Fibroblast of mammary gland (primary cell): Measurements from ENCODE around the gene KIF6.
"Not testable (repeated sequence)": the region's sequence is repeated elsewhere in the genome, so short reads cannot be mapped to it uniquely, and the experiment has no call there.

Experiments
- DNase-seq: peaks from one replicate; pipeline ENCODE4 v3.0.0-alpha.2; 2010; ENCODE audit warnings: low read depth
- H3K4me3 ChIP-seq: 2 replicates; pipeline ENCODE4 v1.5.1; 2011; ENCODE audit warnings: low read depth, mild to moderate bottlenecking, low read length, moderate library complexity; ENCODE audit not compliant: control insufficient read depth
- TF ChIP-seq, protein P1 (sequence below): conservative IDR thresholded peaks from 2 replicates; pipeline ENCODE4 v1.5.1; 2011; ENCODE audit warnings: low read depth, low read length, inconsistent platforms; ENCODE audit not compliant: control insufficient read depth, insufficient read depth

Gene KIF6

DNA sequence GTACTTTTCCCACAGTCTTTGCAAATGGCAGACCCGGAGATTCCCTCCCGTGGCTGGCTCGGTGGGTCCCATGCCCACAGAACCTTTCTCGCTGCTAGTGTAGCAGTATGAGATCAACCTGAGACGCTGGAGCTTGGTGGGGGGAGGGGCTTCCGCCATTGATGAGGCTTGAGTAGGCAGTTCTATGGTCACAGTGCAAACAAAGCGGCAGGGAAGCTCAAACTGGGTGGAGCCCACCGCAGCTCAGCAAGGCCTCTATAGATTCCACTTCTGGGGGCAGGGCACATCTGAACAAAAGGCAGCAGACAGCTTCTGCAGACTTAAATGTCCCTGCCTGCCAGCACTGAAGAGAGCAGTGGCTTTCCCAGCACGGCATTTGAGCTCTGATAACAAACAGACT lies 216.7 kb downstream of the KIF6 start:
- no peak overlapping the region for H3K4me3 ChIP-seq
- no peak for DNase-seq
- TF ChIP-seq, protein P1, sequence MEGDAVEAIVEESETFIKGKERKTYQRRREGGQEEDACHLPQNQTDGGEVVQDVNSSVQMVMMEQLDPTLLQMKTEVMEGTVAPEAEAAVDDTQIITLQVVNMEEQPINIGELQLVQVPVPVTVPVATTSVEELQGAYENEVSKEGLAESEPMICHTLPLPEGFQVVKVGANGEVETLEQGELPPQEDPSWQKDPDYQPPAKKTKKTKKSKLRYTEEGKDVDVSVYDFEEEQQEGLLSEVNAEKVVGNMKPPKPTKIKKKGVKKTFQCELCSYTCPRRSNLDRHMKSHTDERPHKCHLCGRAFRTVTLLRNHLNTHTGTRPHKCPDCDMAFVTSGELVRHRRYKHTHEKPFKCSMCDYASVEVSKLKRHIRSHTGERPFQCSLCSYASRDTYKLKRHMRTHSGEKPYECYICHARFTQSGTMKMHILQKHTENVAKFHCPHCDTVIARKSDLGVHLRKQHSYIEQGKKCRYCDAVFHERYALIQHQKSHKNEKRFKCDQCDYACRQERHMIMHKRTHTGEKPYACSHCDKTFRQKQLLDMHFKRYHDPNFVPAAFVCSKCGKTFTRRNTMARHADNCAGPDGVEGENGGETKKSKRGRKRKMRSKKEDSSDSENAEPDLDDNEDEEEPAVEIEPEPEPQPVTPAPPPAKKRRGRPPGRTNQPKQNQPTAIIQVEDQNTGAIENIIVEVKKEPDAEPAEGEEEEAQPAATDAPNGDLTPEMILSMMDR, result no peak

DNA sequence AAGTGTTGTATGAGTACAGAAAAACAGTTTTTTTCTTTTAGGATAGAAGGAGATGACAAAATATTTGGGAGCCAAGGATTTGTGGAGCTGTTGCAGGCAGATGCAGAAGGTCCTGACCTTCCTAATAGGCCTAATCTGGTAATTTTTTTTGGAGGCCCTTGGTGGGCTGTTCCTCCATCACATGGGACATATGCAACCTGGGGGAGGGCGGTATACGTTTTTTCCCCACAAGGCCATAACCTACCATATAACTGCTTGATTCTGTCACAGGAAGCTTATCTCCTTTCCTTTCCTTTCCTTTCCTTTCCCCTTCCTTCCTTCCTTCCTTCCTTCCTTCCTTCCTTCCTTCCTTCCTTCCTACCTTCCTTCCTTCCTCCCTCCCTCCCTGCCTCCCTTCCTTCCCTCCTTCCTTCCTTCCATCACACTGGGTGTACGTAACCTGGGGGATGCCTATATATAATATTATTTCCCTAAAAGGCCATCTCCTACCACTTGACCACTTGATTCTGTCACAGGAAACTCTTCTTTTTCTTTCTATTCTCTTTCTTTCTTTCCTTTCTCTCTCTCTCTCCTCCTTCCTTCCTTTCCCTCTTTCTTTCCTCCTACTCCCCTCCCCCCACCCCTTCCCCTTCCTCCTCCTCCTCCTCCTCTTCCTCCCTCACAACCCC lies 217.7 kb downstream of the KIF6 start:
- TF ChIP-seq, protein P1, result no peak
- no peak for DNase-seq
- no peak overlapping the region for H3K4me3 ChIP-seq

DNA sequence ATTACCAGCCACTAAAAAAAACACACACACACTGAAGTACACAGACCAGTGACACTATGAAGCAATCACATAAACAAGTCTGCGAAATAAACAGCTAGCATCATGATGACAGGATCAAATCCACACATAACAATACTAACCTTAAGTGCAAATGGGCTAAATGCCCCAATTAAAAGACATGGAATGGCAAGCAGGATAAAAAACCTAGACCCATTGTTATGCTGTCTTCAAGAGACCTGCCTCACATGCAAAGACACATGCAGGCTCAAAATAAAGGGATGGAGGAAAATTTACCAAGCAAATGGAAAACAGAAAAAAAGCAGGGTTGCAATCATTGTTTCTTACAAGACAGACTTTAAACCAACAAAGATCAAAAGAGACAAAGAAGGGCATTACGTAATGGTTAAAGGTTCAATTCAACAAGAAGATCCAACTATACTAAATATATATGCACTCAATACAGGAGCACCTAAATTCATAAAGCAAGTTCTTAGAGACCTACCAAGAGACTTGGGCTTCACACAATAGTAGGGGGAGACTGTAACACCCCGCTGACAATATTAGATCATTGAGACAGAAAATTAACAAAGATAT lies 222.7 kb downstream of the KIF6 start:
- DNase-seq, result not testable (repeated sequence)

DNA sequence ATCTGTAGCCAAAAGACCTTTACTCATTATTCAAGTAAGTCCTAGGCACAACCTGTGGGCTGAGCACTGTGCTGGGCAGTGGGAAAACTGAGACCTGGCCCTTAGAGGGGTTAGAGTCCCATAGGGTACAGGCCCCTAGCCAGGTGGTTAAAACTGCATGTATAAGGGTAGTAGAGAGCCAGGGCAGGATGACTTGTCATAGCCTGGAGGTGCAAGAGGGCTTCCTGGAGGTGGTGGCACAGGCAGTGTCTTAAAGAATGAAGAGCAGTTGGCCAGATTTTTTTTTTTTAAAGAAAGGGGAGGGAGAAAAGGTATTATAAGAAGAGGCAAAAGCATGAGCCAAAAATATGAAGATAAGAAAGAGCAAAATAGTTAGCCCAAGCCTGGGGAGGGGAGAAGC lies 226.2 kb downstream of the KIF6 start:
- no peak overlapping the region for H3K4me3 ChIP-seq
- TF ChIP-seq, protein P1, result no peak
- DNase-seq, result no peak

More for the DNA sequence above, 222.7 kb downstream of the KIF6 start:
- H3K4me3 ChIP-seq, result not testable (repeated sequence)

DNA sequence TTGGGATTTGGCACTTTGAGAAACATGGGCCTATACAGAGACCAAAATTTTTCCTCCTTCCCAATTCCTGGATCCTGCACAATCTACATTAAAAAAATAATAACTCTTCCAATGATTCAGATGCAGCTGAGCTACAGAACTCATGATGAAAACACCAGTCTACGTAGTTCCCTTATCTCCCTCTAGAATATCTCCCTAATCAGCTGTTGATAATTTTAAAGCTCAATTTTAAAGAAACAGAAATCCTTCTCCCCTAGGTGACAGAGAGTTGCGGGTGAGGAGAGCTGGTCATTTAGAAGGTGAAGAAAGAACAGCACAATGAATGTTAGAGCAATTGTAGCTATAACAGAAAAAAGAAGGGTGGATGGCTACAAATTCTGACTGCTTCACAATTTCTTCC lies 227.1 kb downstream of the KIF6 start:
- no peak for DNase-seq
- TF ChIP-seq, protein P1, result no peak
- H3K4me3 ChIP-seq, result no peak overlapping the region

DNA sequence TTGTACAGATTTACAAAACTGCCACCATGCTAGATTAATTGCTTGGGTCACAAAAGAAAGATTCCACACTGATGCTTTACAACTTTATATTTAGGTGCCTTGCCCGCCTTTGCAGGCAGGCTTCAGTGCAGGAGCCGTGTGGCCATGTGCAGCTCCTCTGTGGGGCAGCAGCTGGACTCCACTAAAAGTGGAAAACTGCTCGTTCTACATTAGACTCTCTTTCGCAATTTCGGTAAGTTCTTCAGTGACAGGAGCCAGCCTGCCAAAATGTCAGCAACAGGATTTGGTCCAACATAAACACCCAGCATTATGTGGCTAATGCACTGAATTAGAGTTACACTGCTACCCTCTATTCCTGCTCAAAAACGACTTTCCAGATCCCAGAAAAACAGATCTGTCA lies 228.3 kb downstream of the KIF6 start:
- TF ChIP-seq, protein P1, result no peak
- no peak overlapping the region for H3K4me3 ChIP-seq
- DNase-seq, result peak; percentile 12

DNA sequence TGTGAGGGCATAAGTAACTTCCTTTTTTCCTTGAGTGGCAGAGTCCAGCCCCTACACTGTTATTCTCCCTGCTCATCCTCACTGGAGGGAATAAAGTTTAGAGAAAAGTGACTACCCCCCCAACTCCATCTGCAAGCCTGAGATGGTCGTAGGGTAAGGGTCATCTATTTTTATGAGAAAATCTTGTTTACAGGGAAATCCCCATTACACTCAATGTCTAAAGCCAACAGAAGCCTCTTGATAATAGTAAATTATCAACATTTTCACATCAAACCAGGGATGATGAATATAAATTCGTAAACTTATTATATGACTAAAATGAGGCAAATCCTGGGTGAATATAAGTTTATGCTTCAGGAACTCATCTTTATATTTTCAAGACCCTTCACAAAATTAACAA lies 228.8 kb downstream of the KIF6 start:
- TF ChIP-seq, protein P1, result no peak
- H3K4me3 ChIP-seq, result no peak overlapping the region

More for the DNA sequence above, 228.8 kb downstream of the KIF6 start:
- no peak for DNase-seq
